ENCODE results near the gene SLC9A9.

DNA sequence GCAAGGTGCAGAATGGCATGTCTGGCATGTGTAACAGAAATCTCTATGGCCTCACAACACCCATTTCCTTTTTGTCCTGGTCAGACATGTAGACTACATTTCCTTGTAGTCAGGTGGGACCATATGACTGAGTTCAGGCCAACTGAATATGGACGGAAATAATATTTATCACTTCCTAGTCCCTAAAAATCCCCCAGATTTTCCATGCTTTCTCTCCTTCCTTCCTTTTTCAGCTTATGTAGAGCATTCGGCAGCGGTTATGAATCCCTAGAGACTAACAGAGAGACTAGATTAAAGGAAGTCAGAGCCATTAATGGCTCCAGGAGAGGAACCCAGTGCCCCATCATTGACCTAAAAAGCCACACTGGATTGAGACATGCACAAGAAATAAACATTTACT, 35.8 kb downstream of the SLC9A9 start:
- TF ChIP-seq, protein P1, sequence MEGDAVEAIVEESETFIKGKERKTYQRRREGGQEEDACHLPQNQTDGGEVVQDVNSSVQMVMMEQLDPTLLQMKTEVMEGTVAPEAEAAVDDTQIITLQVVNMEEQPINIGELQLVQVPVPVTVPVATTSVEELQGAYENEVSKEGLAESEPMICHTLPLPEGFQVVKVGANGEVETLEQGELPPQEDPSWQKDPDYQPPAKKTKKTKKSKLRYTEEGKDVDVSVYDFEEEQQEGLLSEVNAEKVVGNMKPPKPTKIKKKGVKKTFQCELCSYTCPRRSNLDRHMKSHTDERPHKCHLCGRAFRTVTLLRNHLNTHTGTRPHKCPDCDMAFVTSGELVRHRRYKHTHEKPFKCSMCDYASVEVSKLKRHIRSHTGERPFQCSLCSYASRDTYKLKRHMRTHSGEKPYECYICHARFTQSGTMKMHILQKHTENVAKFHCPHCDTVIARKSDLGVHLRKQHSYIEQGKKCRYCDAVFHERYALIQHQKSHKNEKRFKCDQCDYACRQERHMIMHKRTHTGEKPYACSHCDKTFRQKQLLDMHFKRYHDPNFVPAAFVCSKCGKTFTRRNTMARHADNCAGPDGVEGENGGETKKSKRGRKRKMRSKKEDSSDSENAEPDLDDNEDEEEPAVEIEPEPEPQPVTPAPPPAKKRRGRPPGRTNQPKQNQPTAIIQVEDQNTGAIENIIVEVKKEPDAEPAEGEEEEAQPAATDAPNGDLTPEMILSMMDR (IDR thresholded peaks at IDR 0.05) = no peak
- TF ChIP-seq TAF1 (IDR thresholded peaks at IDR 0.05; ENCODE audit: borderline replicate concordance, low read depth, low read length) (no peak), ELF1 (IDR thresholded peaks at IDR 0.05) (no peak), POLR2AphosphoS5 (IDR thresholded peaks at IDR 0.05; ENCODE audit: low read depth, low read length) (no peak), YY1 (IDR thresholded peaks at IDR 0.05; ENCODE audit: low read depth) (no peak), SIN3A (IDR thresholded peaks at IDR 0.05; ENCODE audit: borderline replicate concordance, low read depth, low read length) (no peak), RFX5 (IDR thresholded peaks at IDR 0.05; ENCODE audit: low read length) (no peak), EZH2phosphoT487 (IDR thresholded peaks at IDR 0.05; ENCODE audit: borderline replicate concordance, low read depth) (no peak), JUND (IDR thresholded peaks at IDR 0.05) (no peak)
- TF ChIP-seq, protein P2, sequence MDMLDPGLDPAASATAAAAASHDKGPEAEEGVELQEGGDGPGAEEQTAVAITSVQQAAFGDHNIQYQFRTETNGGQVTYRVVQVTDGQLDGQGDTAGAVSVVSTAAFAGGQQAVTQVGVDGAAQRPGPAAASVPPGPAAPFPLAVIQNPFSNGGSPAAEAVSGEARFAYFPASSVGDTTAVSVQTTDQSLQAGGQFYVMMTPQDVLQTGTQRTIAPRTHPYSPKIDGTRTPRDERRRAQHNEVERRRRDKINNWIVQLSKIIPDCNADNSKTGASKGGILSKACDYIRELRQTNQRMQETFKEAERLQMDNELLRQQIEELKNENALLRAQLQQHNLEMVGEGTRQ (IDR thresholded peaks at IDR 0.05; ENCODE audit: borderline replicate concordance, low read depth, low read length) = no peak
- TF ChIP-seq, protein P3, sequence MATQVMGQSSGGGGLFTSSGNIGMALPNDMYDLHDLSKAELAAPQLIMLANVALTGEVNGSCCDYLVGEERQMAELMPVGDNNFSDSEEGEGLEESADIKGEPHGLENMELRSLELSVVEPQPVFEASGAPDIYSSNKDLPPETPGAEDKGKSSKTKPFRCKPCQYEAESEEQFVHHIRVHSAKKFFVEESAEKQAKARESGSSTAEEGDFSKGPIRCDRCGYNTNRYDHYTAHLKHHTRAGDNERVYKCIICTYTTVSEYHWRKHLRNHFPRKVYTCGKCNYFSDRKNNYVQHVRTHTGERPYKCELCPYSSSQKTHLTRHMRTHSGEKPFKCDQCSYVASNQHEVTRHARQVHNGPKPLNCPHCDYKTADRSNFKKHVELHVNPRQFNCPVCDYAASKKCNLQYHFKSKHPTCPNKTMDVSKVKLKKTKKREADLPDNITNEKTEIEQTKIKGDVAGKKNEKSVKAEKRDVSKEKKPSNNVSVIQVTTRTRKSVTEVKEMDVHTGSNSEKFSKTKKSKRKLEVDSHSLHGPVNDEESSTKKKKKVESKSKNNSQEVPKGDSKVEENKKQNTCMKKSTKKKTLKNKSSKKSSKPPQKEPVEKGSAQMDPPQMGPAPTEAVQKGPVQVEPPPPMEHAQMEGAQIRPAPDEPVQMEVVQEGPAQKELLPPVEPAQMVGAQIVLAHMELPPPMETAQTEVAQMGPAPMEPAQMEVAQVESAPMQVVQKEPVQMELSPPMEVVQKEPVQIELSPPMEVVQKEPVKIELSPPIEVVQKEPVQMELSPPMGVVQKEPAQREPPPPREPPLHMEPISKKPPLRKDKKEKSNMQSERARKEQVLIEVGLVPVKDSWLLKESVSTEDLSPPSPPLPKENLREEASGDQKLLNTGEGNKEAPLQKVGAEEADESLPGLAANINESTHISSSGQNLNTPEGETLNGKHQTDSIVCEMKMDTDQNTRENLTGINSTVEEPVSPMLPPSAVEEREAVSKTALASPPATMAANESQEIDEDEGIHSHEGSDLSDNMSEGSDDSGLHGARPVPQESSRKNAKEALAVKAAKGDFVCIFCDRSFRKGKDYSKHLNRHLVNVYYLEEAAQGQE (IDR thresholded peaks at IDR 0.05; ENCODE audit: low read depth, low read length) = no peak
- TF ChIP-seq, protein P4, sequence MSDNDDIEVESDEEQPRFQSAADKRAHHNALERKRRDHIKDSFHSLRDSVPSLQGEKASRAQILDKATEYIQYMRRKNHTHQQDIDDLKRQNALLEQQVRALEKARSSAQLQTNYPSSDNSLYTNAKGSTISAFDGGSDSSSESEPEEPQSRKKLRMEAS (IDR thresholded peaks at IDR 0.05; ENCODE audit: low read depth) = no peak

Measured in SK-N-SH (cell line).